ENCODE data around the gene MTPN. TPM values are rescaled to one million over a fixed set of nuclear protein-coding genes. Genes with fewer than 3 reads are reported as not detected.

Gene MTPN
- total and polyA plus RNA-seq, 8 donors: 33.2 to 99.3 (median 59.4) TPM

DNA sequence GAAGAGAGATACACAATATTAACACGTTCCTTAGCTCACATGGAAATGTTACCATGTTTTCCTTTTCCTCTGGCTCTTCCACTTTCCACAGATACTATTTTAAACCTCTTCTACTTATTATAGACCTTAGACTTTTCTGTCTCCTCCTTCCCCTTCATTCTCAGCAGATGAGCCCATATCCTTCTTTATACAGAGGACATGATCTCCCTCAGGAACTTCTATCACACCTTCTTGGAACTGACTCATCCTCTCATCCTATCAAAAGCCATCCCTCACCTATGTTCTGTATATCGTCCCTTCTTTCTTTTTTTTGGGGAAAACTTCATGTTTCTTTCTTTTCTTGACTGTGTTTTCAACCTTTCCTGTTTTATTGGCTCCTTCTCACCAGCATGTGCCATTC, 20.8 kb downstream of the MTPN start:
- H3K27me3 ChIP-seq: no peaks in the 10 kb centered on the region
- intact Hi-C loops (cut with DNase I; ENCODE audit: low total_unique reads): no loop called here
- H3K4me1 ChIP-seq: peaks cover 4 to 37% (median 19%) of the 10 kb centered on the region in 4 donors
- DNase-seq: no peak
- H3K27ac ChIP-seq: no peak overlapping the region
- no peak overlapping the region for H3K4me3 ChIP-seq
- no peak for TF ChIP-seq EP300 (IDR thresholded peaks at IDR 0.05)
- TF ChIP-seq POLR2A (IDR thresholded peaks at IDR 0.05): no peak
- TF ChIP-seq POLR2AphosphoS5 (IDR thresholded peaks at IDR 0.05): no peak
- TF ChIP-seq CTCF (IDR thresholded peaks at IDR 0.05): no peak
- peaks cover 0 to 4% (median 3%) of the 10 kb centered on the region in 4 donors for H3K36me3 ChIP-seq
- 93 to 98% (median 95%) methylated on average over 2 of the region's 2 CpGs for WGBS, 5 donors
- no peaks in the 10 kb centered on the region for H3K9me3 ChIP-seq

DNA sequence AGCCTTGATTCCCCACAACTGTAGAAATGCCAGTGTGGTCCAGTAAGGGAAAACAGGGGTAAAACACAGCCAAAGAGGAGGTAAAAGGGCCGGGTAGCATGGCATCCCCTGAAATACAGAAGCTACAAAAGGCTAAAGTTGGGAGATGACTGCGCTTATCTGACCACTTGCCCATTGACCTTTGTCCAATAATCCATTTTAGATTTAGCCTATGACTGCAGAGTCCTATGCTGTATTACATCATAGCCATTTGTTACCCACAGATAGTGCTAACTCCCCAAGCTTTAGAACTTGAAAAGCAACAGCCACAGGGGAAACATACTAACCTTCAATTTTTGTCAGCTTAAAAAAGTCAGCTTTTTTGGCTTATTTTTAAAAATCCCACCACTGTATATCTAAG, 26.2 kb downstream of the MTPN start:
- no peak for TF ChIP-seq EP300 (IDR thresholded peaks at IDR 0.05)
- no peak for TF ChIP-seq POLR2AphosphoS5 (IDR thresholded peaks at IDR 0.05)
- no peak for TF ChIP-seq CTCF (IDR thresholded peaks at IDR 0.05)
- TF ChIP-seq POLR2A (IDR thresholded peaks at IDR 0.05): no peak
- WGBS, 5 donors: 90 to 97% (median 91%) methylated on average over 2 of the region's 2 CpGs
- Histone ChIP-seq H3K27ac (no peak overlapping the region), H3K4me3 (no peak overlapping the region), H3K36me3 (peaks cover 5 to 41% (median 35%) of the 10 kb centered on the region in 4 donors), H3K27me3 (no peaks in the 10 kb centered on the region), H3K4me1 (peaks cover 0 to 6% (median 0%) of the 10 kb centered on the region in 4 donors), H3K9me3 (no peaks in the 10 kb centered on the region)
- intact Hi-C loops (cut with DNase I; ENCODE audit: low total_unique reads): no loop called here
- no peak for DNase-seq

- Histone ChIP-seq H3K27me3 (no peaks in the 10 kb centered on the region), H3K9me3 (no peaks in the 10 kb centered on the region), H3K27ac (no peak overlapping the region), H3K4me1 (peaks cover 0 to 6% (median 0%) of the 10 kb centered on the region in 4 donors), H3K4me3 (no peak overlapping the region), H3K36me3 (peaks cover 5 to 44% (median 35%) of the 10 kb centered on the region in 4 donors)
- intact Hi-C loops (cut with DNase I; ENCODE audit: low total_unique reads): no loop called here
- no peak for TF ChIP-seq POLR2AphosphoS5 (IDR thresholded peaks at IDR 0.05)
- no peak for TF ChIP-seq POLR2A (IDR thresholded peaks at IDR 0.05)
- TF ChIP-seq CTCF (IDR thresholded peaks at IDR 0.05): no peak
- no peak for TF ChIP-seq EP300 (IDR thresholded peaks at IDR 0.05)
- DNase-seq: no peak
Observed at GRCh38 chr7:135950429-135950828, 26.7 kb downstream of the MTPN start.

GRCh38 chr7:135946289-135947055, 30.7 kb downstream of the MTPN start:
- no peak for DNase-seq
- 81 to 91% (median 85%) methylated on average over 3 of the region's 3 CpGs for WGBS, 5 donors
- intact Hi-C loops (cut with DNase I; ENCODE audit: low total_unique reads): no loop called here
- H3K9me3 ChIP-seq: no peaks in the 10 kb centered on the region
- no peaks in the 10 kb centered on the region for H3K27me3 ChIP-seq
- no peak overlapping the region for H3K27ac ChIP-seq
- H3K4me3 ChIP-seq: no peak overlapping the region
- H3K36me3 ChIP-seq: peaks cover 5 to 48% (median 37%) of the 10 kb centered on the region in 4 donors
- TF ChIP-seq POLR2A (IDR thresholded peaks at IDR 0.05) (no peak), POLR2AphosphoS5 (IDR thresholded peaks at IDR 0.05) (no peak), EP300 (IDR thresholded peaks at IDR 0.05) (no peak)
- H3K4me1 ChIP-seq: peaks cover 0 to 12% (median 5%) of the 10 kb centered on the region in 4 donors

DNA sequence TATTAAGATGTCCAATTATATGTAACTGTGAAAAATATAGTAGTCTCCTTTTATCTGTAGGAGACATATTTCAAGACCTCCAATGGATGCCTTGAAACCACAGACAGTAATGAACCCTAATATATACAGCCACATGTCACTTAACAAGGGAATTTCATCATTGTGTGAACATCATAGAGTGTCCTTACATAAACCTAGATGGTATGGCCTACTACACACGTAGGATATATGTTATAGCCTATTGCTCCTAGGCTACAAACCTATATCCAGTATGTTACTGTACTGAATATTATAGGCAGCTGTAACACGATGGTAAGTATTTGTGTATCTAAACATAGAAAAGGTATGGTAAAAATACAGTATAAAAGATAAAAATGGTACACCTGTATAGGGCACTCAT, 32.4 kb downstream of the MTPN start:
- TF ChIP-seq POLR2AphosphoS5 (IDR thresholded peaks at IDR 0.05) (no peak), EP300 (IDR thresholded peaks at IDR 0.05) (no peak)
- H3K27me3 ChIP-seq: no peaks in the 10 kb centered on the region
- H3K4me1 ChIP-seq: peaks cover 0 to 12% (median 5%) of the 10 kb centered on the region in 4 donors
- H3K4me3 ChIP-seq: no peak overlapping the region
- peaks cover 0 to 31% (median 21%) of the 10 kb centered on the region in 4 donors for H3K36me3 ChIP-seq
- intact Hi-C loops (cut with DNase I; ENCODE audit: low total_unique reads): no loop called here
- DNase-seq: no peak
- no peaks in the 10 kb centered on the region for H3K9me3 ChIP-seq
- 93 to 98% (median 95%) methylated on average over 2 of the region's 2 CpGs for whole genome bisulfite sequencing, 5 donors
- H3K27ac ChIP-seq: no peak overlapping the region
